Activated CD4-positive, alpha-beta T cell treated with anti-CD3 and anti-CD28 coated beads, Interleukin-2, amount 50 U/mL, for 4 hours (primary cell): Measurements from ENCODE around the gene KCNK16.

Experiments used
- DNase-seq, 2 experiments: peaks; one replicate each; pipeline ENCODE4 v3.0.0-alpha.2; 2020

KCNK16 gene

GRCh38 chr6:39341352-39341751 is 18.9 kb upstream of the KCNK16 start:
- no peak for DNase-seq

GRCh38 chr6:39339868-39340550 is 17.5 kb upstream of the KCNK16 start:
- no peak for DNase-seq

- DNase-seq: no peak
Measured at GRCh38 chr6:39339096-39339867, 16.8 kb upstream of the KCNK16 start.

GRCh38 chr6:39338397-39338796 is 15.9 kb upstream of the KCNK16 start:
- DNase-seq: no peak

- no peak for DNase-seq
Measured at GRCh38 chr6:39335780-39336545, 13.5 kb upstream of the KCNK16 start.

- no peak for DNase-seq
Measured at GRCh38 chr6:39333644-39334438, 11.3 kb upstream of the KCNK16 start.

GRCh38 chr6:39330476-39330875 is 8.0 kb upstream of the KCNK16 start:
- no peak for DNase-seq

GRCh38 chr6:39330057-39330456 is 7.6 kb upstream of the KCNK16 start:
- DNase-seq: no peak

- no peak for DNase-seq
Measured at GRCh38 chr6:39328066-39328465, 5.6 kb upstream of the KCNK16 start.

- DNase-seq: no peak
Measured at GRCh38 chr6:39327507-39327906, 5.0 kb upstream of the KCNK16 start.

GRCh38 chr6:39321761-39322160 is 741 bp downstream of the KCNK16 start:
- DNase-seq: no peak

GRCh38 chr6:39320363-39320984 is 2.0 kb downstream of the KCNK16 start:
- DNase-seq: no peak

GRCh38 chr6:39319621-39320362 is 2.7 kb downstream of the KCNK16 start:
- DNase-seq: no peak

- no peak for DNase-seq
Measured at GRCh38 chr6:39317256-39317655, 5.2 kb downstream of the KCNK16 start.

GRCh38 chr6:39314273-39314795 is 8.2 kb downstream of the KCNK16 start, which contains the start of gene KCNK17:
KCNK17 (minus strand) TSS chr6:39314419; CDS start chr6:39314320, 99 bp downstream.
- no peak for DNase-seq

- no peak for DNase-seq
Measured at GRCh38 chr6:39313526-39314272, 8.8 kb downstream of the KCNK16 start.

GRCh38 chr6:39312912-39313525 is 9.5 kb downstream of the KCNK16 start:
- no peak for DNase-seq

GRCh38 chr6:39310542-39310941 is 12.0 kb downstream of the KCNK16 start:
- DNase-seq: no peak

GRCh38 chr6:39309942-39310531 is 12.5 kb downstream of the KCNK16 start:
- DNase-seq: peak; percentile 42 to 43

GRCh38 chr6:39307462-39307861 is 15.0 kb downstream of the KCNK16 start:
- no peak for DNase-seq
